ENCODE data around the gene OVOL2. TPM values are rescaled to one million over a fixed set of nuclear protein-coding genes. Genes with fewer than 3 reads are reported as not detected.

Gene OVOL2
- total and polyA plus RNA-seq, 2 of the 8 experiments (the other 6 are each of a cell fraction or from before 2014, with no cell fraction given) = 11.0 to 11.4 TPM

GRCh38 chr20:18090044-18090443 lies 32.3 kb upstream of the OVOL2 start:
- no peak overlapping the region for H2BK5ac ChIP-seq (ENCODE audit: low read depth, low read length)
- no peaks in the 10 kb centered on the region for H3K79me2 ChIP-seq (ENCODE audit: control insufficient read depth in 1 of 2, insufficient read depth in 2 of 2, low read length in 2 of 2)
- no peak overlapping the region for H4K8ac ChIP-seq (ENCODE audit: extremely low read depth, insufficient read depth, low read length)
- H3K23ac ChIP-seq (ENCODE audit: insufficient read length) = no peak overlapping the region
- DNase-seq (ENCODE audit: low read depth in 1 of 2, low spot score in 2 of 2) (no peak), FAIRE-seq (no peak)
- peaks cover 0 to 4% (median 1%) of the 10 kb centered on the region in 4 experiments; a peak in 1 of 7 replicates for H3K4me1 ChIP-seq (replicated peaks in 1 of 4; ENCODE audit: control insufficient read depth in 3 of 4, insufficient read depth in 4 of 4, low read length in 3 of 4)
- H2BK12ac ChIP-seq (ENCODE audit: low read depth, low read length) = no peak overlapping the region
- no peak for TF ChIP-seq MAFK (IDR thresholded peaks at IDR 0.05; ENCODE audit: low read depth, low read length)
- TF ChIP-seq, protein P1, sequence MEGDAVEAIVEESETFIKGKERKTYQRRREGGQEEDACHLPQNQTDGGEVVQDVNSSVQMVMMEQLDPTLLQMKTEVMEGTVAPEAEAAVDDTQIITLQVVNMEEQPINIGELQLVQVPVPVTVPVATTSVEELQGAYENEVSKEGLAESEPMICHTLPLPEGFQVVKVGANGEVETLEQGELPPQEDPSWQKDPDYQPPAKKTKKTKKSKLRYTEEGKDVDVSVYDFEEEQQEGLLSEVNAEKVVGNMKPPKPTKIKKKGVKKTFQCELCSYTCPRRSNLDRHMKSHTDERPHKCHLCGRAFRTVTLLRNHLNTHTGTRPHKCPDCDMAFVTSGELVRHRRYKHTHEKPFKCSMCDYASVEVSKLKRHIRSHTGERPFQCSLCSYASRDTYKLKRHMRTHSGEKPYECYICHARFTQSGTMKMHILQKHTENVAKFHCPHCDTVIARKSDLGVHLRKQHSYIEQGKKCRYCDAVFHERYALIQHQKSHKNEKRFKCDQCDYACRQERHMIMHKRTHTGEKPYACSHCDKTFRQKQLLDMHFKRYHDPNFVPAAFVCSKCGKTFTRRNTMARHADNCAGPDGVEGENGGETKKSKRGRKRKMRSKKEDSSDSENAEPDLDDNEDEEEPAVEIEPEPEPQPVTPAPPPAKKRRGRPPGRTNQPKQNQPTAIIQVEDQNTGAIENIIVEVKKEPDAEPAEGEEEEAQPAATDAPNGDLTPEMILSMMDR (IDR thresholded peaks at IDR 0.05; ENCODE audit: control extremely low read depth in 1 of 3, insufficient read depth in 1 of 3, low read depth in 1 of 3, low read length in 3 of 3) = peak in 2 of 3 experiments; percentile 19 to 38; a peak in 2 of 4 replicates
- H3K27ac ChIP-seq (ENCODE audit: low read depth, low read length) = no peak overlapping the region
- no peak overlapping the region for H4K5ac ChIP-seq (ENCODE audit: insufficient read length, low read depth, low read length)
- ChIA-PET POLR2A (ENCODE audit: partially characterized antibody) (interaction anchor here (1.2 kb wide), 1 partner anchor 48 kb away, joined by 4 read pairs; the partner anchor contains the start of genes KAT14 and PET117), CTCF (ENCODE audit: partially characterized antibody) (no interaction called here)
- H3K4me3 ChIP-seq (ENCODE audit: extremely low read depth in 1 of 4, insufficient read depth in 2 of 4, low read depth in 3 of 4, low read length in 4 of 4) = no peak overlapping the region
- H3K36me3 ChIP-seq (ENCODE audit: control insufficient read depth in 2 of 4, insufficient read depth in 4 of 4, low read length in 3 of 4) = no peaks in the 10 kb centered on the region
- H2BK20ac ChIP-seq (ENCODE audit: low read length) = no peak overlapping the region
- H3K56ac ChIP-seq (replicated peaks; ENCODE audit: insufficient read length, low read depth, low read length) = no peak overlapping the region
- H3K27me3 ChIP-seq (replicated peaks in 1 of 4; ENCODE audit: control insufficient read depth in 3 of 4, extremely low read depth in 1 of 4, insufficient read depth in 3 of 4, low read length in 3 of 4) = 0 out of 7 replicates have a peak, but pooled peaks cover 0 to 2% (median 0%) of the 10 kb centered on the region in 4 experiments
- no peaks in the 10 kb centered on the region for H3K23me2 ChIP-seq (ENCODE audit: low read depth, low read length)
- H4K20me1 ChIP-seq (replicated peaks in 1 of 2; ENCODE audit: control insufficient read depth in 1 of 2, insufficient read depth in 2 of 2, low read length in 2 of 2) = no peaks in the 10 kb centered on the region
- H4K91ac ChIP-seq (replicated peaks; ENCODE audit: insufficient read length, low read length) = no peak overlapping the region
- no peak overlapping the region for H2BK120ac ChIP-seq (replicated peaks; ENCODE audit: low read depth, low read length)
- no peak overlapping the region for H3K4me2 ChIP-seq (ENCODE audit: insufficient read depth in 1 of 2, low read depth in 2 of 2, low read length in 2 of 2)
- H2AK5ac ChIP-seq (ENCODE audit: low read depth, low read length) = no peak overlapping the region
- H3K79me1 ChIP-seq (ENCODE audit: low read depth, low read length) = no peaks in the 10 kb centered on the region
- H2BK15ac ChIP-seq (ENCODE audit: low read length) = no peak overlapping the region
- H2AFZ ChIP-seq (ENCODE audit: low read length) = no peak overlapping the region
- WGBS, 2 experiments (ENCODE audit: extremely low coverage in 1 of 2, insufficient coverage in 1 of 2, insufficient read length in 1 of 2, insufficient replicate concordance in 2 of 2, low coverage in 1 of 2, low lambda C conversion rate in 2 of 2, missing lambda C conversion rate in 1 of 2) = 74% methylated on average over 3 of the region's 3 CpGs; no CpG with 5 or more reads in 1 of the 2 experiments
- no peaks in the 10 kb centered on the region for H3K9me3 ChIP-seq (ENCODE audit: insufficient read depth in 2 of 2, low read depth in 1 of 2, low read length in 1 of 2)
- no peak overlapping the region for H3K14ac ChIP-seq (ENCODE audit: insufficient read length)
- H3K4ac ChIP-seq (replicated peaks; ENCODE audit: insufficient read length, low read depth, low read length) = no peak overlapping the region
- H3K18ac ChIP-seq (ENCODE audit: extremely low read depth, low read length) = no peak overlapping the region
- no peak overlapping the region for H3K9ac ChIP-seq (replicated peaks in 1 of 4; ENCODE audit: extremely low read depth in 1 of 4, low read depth in 3 of 4, low read length in 3 of 4)
